HG02678 (cell line): Measurements from ENCODE around the gene TFEC.

Source experiments
- ATAC-seq: cut with Tn5 transposase; IDR thresholded peaks from one replicate; pipeline ENCODE4 v1.9.1; 2021; ENCODE audit warnings: mild to moderate bottlenecking, moderate library complexity; ENCODE audit not compliant: unreplicated experiment

The TFEC gene

DNA sequence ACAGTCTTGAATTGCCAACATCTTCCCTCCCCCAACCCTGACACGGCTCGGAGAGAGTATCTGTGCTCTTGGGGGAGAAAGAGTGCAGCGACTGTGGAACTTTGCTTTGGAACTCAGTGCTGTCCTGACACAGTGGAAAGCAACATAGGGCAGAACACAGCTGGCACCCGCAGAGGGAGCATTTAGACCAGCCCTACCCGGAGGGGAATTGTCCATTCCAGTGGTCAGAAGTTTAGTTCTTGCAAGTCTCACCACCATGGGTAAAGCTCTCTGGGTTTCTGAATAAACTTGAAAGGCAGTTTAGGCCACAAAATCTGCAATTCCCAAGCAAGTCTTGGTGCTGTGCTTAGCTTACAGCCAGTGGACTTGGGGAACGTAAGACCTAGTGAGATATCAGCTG lies 34.9 kb downstream of the TFEC start:
- no peak for ATAC-seq

DNA sequence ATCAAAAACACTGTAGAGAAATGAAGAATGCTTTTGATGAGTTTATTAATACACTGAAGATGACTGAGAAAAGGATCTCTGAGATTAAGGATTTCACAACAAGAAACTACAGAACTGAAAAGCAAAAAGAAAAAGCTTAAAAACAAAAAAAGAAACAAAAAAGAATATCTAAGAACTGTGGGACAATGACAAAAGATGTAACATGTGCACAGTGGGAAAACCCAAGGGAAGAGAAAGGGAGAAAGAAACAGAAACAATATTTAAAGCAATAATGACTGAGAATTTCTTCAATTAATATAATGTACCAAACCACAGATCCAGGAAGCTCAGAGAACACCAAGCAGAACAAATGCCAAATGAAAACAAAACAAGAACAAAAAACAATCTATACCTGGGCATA lies 42.2 kb downstream of the TFEC start:
- ATAC-seq: no peak

DNA sequence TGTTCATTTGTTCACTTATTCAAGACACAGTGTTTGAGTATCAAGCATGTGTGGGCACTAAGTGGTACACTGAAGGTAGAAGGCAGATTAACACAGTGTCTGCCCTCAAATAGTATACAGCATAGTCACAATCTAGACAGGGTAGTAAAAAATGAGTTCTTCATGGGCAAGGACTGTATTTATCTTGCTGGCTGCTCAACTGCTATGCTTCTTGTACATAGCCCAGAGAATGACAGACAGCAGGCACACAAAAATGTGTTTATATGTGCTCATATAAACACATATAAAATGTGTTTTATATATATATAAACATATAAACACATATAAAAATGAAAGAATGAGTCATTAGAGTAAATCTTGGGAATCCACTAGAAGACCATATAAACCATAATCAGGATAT lies 43.1 kb downstream of the TFEC start:
- no peak for ATAC-seq

DNA sequence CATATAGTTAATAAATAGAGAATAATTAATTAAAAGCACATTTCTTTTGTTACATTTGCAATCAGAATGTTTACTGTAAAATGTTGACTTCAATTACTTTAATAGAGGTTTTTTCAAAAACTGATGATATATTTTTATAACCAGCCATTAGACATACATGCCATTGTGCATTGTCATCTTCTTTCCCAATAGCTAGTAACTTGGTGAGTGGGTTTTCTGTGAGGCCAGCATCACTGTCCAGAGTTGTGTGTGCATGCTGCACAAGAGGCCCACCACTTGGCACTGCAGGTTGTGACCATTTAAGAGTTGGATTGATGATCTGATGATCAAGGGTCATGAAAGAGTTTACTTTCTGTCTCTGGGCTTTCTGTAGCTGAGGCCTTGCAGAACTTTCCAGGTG lies 46.5 kb downstream of the TFEC start:
- no peak for ATAC-seq

DNA sequence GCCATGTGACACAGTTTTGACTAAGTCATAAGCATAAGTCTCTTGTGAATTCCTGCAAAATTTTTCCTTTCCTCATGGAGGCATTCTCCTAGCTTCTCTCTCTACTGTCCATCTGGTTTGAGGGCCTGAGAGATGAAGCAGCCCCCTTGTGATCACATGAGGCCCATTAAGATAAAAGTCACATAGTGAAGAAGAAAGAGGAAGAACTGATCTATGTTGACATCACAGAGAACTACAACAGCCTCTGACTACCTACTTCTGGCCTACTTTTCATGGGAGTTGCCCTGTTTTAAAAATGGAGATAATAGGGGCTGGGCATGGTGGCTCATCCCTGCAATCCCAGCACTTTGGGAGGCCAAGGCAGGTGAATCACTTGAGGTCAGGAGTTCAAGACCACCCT lies 50.4 kb downstream of the TFEC start:
- no peak for ATAC-seq

DNA sequence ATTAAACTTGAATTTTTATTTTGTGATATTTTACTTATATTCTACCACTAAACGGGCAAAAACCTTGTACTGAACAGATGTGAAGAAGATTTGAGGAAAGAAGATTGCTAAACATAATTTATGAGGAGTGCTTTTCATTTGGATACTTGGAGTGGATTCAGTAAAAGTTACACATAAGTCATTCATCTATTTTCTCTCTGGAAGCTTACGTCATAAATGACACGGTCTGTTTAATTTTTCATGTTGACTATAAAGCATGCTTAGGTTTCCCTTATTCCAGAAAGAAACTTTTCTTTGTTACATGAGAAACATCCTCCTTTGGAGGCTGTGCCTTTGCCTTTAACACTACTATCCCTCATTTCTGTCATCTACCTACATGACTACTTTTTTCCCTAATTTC lies 53.9 kb downstream of the TFEC start:
- ATAC-seq: no peak

DNA sequence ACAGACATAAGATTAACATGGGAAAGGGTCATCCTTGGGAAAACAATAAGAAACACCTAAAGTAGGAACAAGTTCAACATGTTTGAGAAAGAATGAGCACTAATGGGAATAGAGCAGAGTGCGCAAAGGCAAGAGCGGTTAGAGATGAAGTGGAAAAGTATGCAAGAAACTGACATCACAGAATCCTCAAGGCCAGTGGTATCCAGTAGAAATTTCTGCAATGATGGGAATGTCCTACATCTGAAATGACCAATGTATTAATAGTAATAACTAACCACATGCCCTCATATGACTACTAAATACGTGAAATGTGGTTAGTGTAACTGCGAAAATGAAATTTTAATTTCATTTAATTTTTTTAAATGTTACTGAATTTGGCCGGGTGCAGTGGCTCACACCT lies 54.8 kb downstream of the TFEC start:
- no peak for ATAC-seq

DNA sequence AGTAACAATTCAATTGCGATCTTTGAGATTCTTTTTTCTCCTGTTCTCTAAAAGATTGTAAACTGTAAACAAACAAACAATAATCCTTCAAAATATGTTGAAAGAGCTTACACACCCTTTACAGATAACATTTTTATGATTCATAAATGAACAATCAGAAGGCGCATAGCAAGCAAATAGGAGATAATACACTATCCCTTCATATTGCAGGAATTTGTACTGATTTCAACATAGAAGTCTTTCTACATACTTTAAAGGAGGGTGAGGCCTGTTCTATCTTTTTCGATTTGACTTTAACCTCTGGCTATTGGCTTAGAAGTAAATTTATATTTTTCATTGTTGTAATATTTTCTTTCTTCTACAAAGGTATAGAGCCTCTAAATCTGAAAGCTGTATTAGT lies 57.2 kb downstream of the TFEC start:
- ATAC-seq: no peak

DNA sequence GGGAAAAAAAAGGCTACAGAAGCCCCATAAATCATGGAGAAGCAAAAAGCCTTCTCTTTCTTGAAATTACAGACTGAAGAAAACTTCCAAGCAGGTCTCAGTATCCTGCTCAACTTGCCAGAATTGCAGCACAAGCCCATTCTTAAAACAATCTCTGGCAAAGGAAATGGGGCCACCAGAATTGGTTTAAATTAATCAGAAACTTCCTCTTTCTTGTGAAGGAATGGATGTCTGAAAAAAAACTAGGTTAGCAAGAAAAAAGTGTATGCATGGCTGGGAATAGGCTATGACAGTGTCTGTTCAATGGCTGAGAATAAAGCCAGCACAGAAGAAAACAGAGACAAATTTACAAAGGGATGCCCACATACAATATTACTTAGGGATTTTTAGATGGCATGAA lies 59.1 kb downstream of the TFEC start:
- no peak for ATAC-seq

DNA sequence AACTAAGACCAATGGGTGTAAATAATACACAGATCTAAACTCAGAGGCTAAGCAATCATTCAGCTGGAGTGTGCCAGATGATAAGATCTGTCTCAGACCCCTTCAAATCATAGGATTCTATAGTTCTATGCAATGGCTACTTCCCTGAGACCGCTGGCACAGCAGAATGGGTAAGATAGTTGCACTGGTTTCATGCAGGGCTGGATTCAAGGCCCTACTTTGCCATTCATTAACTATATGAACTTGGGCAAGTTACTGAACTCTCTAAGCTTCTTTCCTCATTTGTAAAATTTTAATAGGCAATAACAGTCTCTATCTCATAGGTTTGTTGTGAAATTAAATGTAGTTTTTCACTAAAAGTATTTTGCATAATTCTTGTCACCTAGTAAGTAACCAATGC lies 62.0 kb downstream of the TFEC start:
- ATAC-seq: no peak

DNA sequence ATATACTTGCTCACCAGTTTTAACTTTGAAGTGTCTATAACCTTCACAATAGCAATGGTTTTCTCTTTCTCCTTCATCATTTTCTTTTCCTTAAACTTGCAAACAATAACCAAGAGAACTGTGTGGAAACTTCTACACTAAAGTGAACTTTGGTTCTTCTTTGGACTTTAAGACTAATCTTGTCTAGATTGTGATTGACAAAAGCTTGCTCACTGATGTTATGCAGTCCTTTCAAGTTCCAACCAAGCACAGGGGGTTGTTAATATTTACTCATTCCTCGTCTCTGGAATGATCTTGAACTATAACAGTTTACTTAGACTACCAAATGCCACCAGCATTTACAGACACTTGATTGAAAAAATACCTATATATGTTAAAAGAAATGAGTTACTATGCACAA lies 62.4 kb downstream of the TFEC start:
- ATAC-seq: no peak

DNA sequence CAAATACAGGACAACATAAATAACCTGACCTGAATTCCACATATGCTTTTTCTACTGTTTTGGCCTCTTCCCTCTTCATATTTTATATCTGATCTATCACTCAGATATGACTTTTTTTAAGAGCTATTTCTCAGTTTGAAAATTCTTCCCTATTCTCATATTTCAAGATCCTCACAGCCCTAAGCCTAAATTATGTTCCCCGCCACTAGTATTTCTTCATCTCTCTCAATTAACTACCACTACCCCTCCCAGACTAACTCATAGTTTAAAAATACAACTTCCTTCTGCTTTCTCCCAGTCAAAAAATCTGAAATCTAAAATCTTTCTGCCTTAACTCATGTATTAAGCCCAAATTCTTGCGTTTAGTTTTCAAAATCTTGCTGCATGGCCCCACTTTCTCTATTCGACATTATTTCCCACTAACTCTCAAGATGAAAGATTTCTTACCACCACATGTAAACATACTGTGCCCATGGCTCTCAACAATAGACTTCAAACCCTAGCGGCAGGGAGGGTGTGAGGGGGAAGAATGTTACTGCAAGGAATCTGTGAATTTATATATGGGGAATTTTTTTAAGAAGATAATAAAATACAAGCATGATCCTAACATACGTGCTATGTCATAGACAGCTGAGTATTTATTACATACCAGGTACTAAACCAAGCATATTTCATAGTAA lies 64.6 kb downstream of the TFEC start:
- no peak for ATAC-seq

DNA sequence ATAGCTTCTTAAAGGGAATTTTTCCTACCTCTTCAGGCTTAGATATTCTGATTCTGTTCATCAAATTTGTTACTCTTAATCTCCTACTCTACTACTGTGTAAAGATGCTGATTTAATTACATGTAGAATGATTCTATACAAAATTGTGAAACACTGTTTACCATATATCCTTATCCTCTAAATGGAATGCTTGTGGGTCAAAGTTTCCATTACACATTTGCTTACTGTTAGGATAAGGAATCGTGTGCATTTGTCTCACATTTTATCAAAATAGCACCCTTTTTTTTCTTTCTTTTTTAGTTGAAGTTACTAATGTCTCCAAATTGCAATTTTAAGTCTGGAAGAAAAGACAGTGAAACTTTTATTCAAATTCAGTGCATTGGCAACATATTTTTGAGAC lies 65.3 kb downstream of the TFEC start:
- no peak for ATAC-seq

DNA sequence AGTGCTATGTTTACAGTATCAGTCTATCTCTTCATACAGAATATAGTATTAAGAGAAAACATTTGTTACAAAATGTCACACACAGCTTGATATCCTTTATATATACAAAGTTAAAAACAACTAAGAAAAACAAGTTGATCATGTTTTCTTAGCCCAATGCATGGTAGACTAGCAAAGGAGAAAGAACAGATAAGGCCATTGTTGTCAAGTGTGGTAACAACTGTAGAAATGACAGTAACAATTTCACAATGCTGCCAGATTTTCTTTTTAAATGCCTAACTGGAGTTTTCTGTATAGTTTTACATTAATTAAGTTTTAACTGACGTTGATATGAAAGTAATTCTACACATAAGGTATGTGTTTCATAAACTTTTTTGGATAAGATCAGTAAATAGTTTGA lies 65.8 kb downstream of the TFEC start:
- no peak for ATAC-seq

DNA sequence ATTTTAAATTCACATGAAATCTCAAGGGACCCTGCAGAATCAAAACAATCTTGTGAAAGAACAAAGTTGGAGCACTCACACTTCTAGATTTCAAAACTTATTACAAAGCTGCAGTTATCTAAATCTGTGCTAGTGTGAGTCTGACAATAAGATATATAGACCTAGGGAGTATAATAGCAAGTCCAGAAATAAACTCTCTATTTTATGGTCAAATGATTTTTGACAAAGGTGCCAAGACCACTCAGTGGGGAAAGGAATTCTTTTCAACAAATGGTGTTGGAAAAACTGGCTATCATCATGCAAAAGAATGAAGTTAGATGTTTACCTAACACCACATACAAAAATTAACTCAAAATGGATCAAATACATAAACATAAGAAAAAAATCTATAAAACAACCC lies 68.2 kb downstream of the TFEC start:
- no peak for ATAC-seq

DNA sequence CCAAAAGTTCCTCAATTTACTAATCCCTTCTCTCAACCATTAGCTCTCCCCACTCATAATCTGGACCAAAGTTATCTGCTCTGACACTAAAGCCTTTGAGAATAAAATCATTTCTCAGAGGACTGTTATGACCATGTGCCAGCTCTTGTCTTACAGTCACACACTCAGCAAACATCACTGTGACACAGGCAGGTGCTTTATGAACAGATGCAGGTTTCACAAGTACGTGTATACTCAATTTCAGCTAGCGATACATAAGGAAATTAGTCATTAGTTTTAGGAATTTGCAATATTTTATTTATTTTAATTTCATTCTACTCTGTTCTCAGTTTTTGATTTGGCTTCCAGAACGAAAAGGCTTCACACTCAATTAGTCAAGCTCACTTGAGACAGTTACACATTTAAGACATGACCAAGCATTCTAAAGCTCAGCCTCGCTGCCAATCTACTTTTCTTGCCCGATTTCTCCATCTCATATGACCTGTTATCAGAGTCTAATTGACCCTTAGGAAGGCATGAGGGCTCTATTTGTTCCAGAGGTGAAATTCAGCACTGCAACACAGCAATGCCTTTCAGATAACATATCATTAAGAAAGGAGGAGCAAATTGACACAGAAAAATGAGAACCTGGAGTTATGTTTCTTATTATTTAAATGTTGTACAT lies 76.8 kb downstream of the TFEC start:
- ATAC-seq: no peak

DNA sequence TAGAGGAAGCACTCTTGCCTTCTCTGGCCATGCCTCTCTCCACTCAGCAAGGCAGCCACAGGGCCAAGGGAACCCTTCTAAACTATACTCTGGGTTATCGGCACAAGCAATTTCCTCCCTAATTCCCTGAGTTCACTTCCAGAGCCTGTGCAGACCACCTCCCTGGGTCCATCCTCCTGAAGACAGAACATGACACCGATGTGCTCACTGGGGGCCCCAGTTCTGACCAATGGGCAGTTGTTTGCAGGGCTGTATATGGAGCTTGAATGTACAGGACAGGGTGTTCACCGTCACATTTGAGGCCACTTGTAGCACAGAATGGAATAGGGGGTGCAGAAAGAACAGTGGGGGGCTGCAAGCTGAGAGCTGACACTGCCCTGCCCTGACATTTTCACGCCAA lies 77.7 kb downstream of the TFEC start:
- no peak for ATAC-seq

DNA sequence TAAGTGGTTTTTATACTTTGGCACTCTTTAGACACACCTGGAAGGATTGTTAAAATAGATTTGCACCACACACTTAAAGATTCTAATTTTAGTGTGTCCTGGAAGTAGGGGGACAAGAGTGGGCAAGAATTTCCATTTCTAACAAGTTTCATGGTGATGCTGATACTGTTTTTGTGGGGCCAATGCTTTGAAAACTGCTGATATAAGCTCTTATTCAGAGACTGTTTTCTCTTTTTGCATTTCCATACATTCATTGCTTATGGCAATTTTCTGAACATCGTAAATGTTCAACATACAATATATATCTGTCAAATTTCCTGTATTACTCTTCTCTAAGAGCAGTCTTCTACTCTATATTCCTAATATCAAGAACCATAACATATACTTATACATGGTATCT lies 79.0 kb downstream of the TFEC start:
- no peak for ATAC-seq

DNA sequence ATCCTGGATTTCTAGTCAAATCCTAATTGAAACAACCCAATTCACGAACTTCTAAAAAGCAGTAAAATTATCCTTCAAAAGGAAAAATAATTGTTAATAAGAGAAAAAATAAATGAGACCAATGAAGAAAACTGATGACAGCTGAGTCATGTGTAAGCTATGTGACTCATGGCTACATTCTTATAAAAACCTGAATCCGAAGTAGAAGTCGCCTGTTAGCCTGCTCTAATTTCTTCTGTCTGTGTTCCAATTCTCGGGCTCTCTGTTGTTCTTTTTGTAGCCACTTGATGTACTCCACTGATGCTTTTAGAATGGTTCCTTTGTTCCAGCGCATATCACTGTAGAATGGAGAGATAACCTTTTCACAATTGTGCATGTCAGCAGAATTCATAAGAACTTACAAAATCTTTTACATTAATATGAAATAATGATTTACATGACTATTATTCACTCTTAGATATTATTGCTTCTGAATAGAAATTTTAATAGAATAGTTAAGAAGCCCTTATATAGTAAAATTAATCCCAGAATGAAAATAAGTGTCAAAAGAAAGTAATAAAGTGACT lies 88.8 kb downstream of the TFEC start:
- ATAC-seq: no peak

DNA sequence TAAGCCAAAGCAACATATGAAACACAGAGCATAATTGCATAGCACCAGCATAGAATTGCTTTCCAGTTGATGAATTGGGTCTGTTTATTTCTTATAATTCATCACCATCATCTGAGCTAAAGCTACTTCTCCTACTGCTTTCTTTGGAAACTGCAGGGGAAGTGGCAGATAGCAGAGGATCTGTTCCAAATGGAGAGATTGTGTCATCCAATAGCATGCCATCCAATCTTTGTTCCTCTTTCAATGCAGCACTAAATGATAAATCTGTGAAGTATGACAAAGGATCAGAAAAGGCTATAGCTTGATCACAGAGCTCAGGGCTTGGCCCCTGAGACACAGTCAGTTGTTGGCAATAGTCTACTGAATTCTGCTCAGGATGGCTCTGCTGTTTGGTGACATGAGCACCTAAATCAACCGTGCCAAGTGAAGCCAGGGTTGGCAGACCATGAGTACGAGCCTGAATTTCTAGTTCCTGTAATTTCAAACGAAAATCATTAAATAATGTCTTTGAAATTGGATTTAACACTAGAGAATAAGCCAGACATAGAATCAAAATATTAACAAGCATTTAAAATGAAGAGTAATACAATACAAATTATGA lies 90.0 kb downstream of the TFEC start:
- ATAC-seq: no peak

DNA sequence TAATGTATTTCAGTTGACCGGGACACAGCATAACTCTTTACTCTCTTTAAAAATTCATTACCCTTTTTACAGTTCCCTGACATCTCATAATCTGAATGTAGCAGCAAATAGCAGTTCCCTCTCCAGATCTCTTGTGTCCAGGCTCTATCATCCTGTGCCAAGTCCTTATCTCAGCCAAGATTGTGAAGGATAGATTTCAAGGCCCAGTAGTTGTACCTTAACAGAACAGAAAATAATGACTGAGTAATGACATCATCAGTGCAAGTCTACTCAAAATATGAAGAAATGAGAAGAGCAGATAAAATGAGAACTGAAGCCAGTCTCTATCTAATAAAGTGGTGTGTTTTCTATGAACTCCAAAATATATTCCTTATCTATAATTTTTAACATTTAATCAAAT lies 92.6 kb downstream of the TFEC start:
- no peak for ATAC-seq

DNA sequence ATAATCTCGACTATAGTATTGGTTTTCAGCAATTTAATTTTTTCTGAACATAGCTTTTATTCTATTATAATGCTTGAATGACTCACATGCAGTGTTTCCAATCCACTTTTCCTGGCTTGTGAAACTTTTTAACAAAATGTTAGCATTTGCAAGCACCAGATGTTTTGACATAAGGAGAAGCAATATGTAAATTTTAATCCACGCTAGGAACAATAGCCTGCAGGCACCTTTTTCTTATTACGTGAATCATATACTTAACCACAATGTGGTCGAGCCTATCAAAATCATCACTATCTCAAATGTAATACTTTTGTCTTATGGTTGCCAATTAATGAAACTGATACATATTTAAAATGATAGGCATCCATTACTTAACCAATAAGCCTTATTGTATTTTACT lies 97.1 kb downstream of the TFEC start:
- ATAC-seq: no peak
